Measurements from ENCODE around the gene TBC1D1.

Gene TBC1D1

DNA sequence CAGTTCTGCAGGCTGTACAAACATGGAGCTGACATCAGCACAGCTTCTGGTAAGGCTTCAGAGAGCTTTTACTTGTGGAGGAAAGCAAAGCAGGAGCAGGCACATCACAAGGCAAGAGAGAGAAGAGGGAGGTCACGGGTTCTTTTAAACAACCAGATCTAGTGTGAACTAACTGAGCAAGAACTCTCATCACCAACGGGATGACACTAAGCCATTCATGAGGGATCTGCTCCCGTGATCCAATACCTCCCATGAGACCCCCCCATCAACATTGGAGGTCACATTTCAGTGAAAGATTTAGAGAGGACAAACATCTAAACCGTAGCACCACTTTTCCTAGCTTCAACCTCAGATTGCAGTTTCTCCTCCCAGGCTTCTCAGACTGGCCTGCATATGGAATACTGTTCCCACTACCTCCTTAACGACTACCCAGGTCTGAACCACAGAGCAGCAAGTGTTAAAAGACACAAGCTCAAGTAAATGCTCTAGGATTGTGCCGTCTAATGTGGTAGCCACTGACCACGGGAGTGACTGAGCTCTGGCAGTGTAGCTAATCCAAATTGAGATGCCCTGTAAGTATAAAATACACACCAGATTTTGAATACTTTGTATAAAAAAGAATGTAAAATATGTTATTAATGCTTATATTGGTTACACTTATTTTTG lies 262.0 kb downstream of the TBC1D1 start:
- DNase-seq (ENCODE audit: low spot score): no peak

DNA sequence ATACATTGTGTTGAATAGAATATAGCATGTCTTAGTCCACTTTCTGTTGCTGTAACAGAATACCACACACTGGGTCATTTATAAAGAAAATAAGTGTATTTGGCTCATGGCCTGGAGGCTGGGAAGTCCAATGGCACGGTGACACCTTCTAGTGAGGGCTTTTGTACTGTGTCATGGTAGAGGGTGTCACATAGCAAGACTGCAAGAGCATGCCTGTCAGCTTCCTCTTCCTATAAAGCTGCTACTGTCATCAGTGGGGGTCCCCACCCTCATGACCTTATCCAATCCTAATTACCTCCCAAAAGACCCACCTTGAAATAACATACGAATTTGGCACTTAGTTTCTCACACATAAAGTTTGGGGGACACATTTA lies 262.5 kb downstream of the TBC1D1 start:
- DNase-seq (ENCODE audit: low spot score): no peak

- no peak for DNase-seq (ENCODE audit: low spot score)
These were observed 263.4 kb downstream of the TBC1D1 start for GRCh38 chr4:38154252-38154651.

DNA sequence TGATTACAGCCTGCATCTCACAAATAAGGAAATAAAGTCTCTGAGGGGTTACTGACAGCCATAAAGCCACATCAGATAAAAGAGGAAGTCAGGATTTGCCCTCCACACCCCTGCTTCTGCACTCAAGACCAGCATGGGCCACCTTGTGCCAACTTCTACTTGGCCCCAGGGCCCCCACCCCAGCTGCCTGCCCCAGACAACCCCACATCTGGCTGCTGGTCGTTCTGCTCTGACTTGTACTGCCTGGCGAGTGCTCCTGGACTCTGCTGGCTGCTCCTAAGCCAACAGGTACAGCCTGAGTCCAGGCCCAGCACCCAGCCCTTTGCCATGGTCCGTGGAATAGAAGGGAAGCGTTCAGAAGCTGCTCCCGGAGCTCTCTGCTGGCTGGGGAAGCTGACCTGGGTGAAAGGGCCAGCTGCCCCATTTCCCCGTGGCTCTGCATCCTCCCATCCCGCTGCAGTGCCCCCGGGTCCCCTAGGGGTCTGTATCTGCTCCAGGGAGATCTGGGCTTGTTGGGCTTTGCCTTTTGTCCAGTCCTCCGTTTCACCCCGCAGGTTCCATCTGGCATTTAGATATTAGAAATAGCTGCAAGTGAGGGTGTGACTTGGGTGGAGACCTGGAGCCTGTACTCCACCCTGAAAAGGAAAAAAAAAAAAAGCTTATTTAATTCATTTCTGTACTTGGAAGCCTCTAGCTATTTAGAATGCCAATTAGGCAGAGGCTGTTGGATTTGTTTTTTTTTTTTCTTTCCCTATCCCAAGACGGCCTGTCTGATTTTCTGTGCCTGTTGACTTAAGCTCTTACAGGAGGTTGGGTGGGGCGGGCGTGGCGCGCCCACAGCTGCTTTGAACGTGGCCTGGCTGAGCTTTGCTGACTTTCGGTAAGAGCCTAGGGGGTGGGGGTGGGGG lies 264.1 kb downstream of the TBC1D1 start:
- DNase-seq (ENCODE audit: low spot score): peak; percentile 32

GRCh38 chr4:38155589-38156294 lies 264.9 kb downstream of the TBC1D1 start:
- no peak for DNase-seq (ENCODE audit: low spot score)

GRCh38 chr4:38157592-38157991 lies 266.7 kb downstream of the TBC1D1 start:
- no peak for DNase-seq (ENCODE audit: low spot score)

DNA sequence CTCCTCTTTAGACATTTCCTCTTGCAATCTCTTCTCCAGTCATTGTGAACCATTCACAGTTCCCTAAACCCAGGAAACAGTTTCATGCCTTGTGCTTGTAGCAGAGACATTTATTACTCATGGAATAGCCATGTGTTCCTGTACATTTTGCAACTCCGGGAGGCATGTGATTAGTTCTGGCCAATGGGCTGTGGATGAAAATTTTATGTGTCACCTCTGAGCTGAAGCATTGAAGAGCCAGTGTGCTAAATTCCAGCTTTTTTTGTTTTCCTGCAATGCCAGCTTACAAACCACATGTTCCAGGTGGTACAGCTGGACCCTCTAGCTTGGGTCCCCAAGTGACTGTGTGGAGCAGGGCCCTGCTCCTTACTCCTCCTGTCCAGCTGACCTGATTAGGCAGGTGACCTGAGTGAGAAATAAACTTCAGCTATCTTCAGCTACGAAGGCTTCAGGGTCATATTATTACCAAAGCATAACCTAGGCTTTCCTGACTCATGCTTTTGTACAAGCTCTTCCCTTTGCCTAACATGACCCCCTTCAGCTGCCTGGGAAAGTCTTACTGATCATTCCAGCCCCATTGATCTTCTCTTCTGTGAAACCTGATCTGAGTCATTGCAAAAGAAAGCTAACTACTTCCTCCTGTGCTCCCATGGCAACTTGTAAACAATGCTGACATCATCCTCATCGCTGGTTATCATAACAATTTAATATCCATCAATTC lies 269.8 kb downstream of the TBC1D1 start:
- peak; percentile 84 for DNase-seq (ENCODE audit: low spot score)

DNA sequence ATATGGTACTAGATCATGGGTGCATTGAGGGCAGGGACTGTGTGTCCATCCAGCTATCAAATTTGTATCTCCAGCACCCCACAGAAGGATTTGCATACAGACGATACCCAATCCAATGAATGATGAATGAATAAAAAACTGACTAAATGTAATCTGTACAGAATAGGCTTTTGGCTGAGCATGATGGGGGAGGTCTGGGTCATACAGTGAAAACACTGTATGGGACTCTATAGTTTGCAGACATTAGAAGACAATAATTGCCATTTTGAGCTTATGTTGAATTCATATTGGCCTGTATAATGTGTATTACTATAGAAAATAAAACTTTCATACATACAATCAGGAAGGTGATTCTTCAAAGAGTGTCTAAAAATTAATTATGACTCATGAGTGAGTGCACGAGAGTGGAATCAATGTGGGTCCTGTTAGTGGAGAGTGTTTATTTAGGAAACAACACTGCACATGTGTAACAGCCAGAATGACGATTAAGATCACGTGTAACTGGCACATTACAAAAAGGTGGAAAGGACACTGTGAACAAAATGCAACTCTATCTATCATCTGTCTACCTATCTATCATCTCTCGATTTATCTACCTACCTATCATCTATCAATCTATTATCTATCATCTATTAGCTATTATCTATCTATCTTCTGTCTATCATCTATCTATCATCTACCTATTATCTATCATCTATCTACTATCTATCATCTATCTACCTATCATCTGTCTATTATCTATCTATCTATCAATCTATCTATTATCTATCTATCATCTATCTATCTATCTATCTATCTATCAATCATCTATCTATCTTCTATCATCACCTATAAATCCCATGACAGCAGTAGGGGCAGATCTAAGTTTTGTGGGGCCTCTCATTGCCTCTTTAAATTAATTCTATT lies 270.6 kb downstream of the TBC1D1 start:
- DNase-seq (ENCODE audit: low spot score): peak; percentile 32

DNA sequence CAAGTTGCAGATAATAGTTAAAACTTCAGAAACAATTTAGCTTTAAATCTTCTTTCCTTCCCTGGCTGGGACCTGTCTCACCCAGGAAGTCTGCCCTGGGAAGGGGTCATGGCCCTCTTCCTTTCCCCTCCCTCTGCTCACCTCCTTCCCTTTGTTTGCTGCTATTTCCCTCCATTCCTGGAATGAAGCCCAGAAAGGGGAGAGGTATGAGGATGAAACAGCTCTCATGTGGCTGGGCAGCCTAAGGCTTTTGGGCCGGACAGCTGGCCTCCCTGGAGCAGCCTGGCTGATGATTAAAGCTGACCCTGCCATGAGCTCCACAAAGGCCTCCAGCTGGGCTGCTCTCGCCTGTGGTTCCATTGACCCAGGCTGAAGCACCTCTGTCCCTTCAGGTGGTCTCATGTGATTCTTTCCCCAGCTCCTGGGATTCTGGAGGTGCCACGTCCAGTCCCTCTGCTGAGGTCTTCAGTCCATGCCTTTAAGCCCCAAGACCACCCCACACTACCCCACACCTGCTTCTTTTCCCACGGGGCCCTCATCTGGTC lies 271.4 kb downstream of the TBC1D1 start:
- DNase-seq (ENCODE audit: low spot score): no peak

DNA sequence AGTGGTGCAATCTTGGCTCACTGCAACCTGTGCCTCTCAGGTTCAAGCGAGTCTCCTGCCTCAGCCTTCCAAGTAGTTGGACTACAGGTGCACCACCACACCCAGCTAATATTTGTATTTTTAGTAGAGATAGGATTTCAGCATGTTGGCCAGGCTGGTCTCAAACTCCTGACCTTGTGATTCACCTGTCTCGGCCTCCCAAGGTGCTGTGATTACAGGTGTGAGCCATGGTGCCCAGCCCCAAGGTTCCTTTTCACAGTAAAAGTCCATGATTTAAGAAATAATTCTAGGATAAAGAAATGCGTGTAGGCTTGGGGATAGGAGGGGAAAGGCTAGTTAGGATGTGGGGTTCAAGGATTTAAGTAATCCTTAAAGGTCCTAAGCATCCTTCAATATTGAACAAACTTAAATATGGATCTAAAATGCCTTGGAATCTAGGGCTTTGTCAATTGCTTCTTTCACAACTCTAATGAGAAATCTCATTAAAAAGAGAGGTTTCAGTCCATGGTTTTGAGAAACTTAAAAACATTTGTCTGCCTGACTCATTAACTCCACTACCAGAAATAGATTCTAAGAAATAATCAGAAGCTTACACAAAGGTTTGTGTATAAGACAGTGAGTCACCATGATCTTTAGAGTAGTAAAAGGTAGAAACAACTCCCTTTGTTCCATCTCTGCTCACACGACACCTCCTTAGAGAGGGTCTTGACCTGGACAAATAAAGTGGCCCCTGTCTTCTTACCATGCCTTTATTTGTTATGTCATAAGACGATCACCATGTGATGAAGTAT lies 272.5 kb downstream of the TBC1D1 start:
- peak; percentile 35 for DNase-seq (ENCODE audit: low spot score)

- no peak for DNase-seq (ENCODE audit: low spot score)
These were observed 273.5 kb downstream of the TBC1D1 start for GRCh38 chr4:38164346-38164745.

DNA sequence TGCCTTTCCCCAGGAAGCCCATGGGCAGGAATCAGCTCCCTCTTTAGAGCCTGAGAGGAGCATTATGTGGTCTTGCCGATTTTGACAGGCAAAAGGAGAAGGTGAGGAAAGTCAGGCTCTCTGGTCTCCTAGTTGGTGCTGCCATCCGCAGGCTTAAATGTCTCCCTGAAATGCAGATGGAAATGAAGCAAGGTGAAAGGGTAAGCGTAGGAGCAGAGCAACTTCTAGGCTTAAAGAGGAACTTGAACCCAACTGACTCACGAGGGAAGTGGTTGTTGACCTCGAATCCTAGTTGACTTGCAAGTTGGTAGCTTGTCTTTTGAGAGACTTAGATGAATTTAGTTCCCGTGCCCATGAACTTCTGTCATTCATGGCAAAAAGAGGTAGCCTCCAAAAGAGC lies 275.2 kb downstream of the TBC1D1 start:
- no peak for DNase-seq (ENCODE audit: low spot score)

GRCh38 chr4:38166768-38167167 lies 275.9 kb downstream of the TBC1D1 start:
- DNase-seq (ENCODE audit: low spot score): no peak

- DNase-seq (ENCODE audit: low spot score): no peak
These were observed 277.1 kb downstream of the TBC1D1 start for GRCh38 chr4:38167973-38168372.

GRCh38 chr4:38169524-38169923 lies 278.6 kb downstream of the TBC1D1 start:
- no peak for DNase-seq (ENCODE audit: low spot score)

GRCh38 chr4:38170338-38171169 lies 279.7 kb downstream of the TBC1D1 start:
- no peak for DNase-seq (ENCODE audit: low spot score)

DNA sequence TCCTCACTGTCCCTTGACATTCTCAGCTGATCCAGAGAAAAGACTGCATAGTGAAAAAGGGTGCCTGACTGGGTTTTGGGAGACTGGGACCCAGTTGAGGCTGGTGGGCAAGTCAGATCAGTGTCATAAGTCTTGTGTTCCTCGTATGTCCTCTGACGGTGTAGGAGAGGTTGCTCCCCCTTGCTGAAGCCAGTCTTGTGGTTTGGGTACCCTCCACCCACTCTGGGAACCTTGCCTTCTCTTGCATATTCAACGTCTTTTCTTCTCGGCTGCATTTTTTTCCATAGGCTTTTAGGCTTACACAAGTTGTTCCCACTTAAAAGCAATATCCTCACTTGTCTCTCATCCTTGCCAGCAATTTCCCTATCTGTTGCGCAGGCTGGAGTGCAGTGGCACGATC lies 281.2 kb downstream of the TBC1D1 start:
- DNase-seq (ENCODE audit: low spot score): no peak

DNA sequence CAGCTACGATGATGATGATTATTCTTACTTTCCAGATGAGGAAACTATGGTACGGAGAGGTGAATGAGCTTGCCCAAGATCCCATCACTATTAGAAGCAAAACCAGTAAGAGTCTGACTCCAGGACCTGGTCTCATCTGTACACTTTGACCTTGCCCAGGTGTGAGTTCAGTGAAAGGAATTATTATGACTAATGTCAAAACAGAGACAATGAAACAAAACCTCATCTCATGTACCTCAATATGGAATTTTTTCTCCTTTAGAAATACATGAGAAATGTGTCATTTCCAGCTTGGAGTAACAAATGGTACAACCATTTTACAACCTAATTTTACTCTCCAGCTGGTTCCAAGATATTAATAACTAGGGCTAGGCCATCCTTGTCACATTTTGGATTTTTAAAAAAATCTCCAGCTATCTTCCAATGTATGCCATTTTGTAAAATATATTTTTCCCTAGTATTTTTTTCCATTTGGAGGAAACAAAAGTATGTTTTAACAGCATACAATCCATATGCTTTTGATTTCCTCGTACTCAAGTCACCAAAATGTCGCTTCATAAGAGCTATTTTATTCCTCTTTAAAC lies 283.1 kb downstream of the TBC1D1 start:
- no peak for DNase-seq (ENCODE audit: low spot score)

DNA sequence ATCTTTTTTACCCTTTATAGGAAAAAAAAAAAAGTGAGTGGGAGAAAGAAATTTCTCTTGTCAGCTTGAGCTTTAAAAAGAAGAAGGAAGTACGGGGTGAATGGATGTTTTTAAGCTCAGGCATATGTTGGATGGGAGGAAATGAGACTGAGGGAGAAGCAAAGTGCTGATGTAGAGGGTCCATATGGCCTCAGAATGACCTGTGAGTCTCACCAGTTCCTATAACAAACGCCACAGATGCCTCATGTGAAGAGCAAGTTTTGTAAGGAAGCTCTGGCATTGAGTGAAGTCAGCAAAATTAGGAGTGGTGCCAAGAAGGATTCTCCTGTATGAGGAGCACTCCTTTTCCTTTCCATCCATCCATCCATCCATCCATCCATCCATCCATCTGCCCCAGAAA lies 283.9 kb downstream of the TBC1D1 start:
- no peak for DNase-seq (ENCODE audit: low spot score)
